ENCODE data around the gene LRRC37A3.
"Not testable (repeated sequence)": the region's sequence is repeated elsewhere in the genome, so short reads cannot be mapped to it uniquely, and the experiment has no call there.

DNA sequence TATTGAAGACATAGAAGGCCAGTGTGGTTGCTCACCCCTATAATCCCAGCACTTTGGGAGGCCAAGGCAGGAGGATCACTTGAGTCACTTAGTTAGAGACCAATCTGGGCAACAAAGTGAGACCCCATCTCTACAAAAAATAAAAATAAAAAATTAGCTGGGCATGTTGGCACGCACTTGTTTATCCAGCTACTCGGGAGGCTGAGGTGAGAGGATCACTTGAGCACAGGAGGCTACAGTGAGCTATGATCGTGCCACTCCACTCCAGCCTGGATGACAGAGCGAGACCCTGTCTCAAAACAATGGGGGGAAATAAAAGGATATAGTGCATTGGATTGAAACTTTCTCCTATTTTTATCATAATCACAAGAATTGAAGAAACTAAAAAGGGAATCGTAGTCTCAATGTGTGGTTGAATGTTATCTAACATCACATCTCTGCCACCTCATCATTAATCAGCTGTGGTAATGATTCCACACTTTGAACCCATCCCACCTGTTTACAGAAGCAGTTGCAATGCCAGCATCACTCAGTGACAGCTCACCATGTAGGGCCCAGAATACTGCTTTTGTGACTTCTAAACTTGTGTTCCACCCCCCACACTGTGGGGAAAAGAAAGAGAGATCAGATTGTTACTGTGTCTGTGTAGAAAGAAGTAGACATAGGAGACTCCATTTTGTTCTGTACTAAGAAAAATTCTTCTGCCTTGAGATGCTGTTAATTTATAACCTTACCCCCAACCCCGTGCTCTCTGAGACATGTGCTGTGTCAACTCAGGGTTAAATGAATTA, 10.3 kb upstream of the LRRC37A3 start:
- TF ChIP-seq, protein P1, sequence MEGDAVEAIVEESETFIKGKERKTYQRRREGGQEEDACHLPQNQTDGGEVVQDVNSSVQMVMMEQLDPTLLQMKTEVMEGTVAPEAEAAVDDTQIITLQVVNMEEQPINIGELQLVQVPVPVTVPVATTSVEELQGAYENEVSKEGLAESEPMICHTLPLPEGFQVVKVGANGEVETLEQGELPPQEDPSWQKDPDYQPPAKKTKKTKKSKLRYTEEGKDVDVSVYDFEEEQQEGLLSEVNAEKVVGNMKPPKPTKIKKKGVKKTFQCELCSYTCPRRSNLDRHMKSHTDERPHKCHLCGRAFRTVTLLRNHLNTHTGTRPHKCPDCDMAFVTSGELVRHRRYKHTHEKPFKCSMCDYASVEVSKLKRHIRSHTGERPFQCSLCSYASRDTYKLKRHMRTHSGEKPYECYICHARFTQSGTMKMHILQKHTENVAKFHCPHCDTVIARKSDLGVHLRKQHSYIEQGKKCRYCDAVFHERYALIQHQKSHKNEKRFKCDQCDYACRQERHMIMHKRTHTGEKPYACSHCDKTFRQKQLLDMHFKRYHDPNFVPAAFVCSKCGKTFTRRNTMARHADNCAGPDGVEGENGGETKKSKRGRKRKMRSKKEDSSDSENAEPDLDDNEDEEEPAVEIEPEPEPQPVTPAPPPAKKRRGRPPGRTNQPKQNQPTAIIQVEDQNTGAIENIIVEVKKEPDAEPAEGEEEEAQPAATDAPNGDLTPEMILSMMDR (IDR thresholded peaks at IDR 0.05 in 2 of 3, conservative IDR thresholded peaks at IDR 0.05 in 1 of 3; ENCODE audit: borderline replicate concordance in 1 of 3, insufficient read depth in 1 of 3, low read depth in 2 of 3, low read length in 2 of 3) = not testable (repeated sequence)
- TF ChIP-seq, protein P2, sequence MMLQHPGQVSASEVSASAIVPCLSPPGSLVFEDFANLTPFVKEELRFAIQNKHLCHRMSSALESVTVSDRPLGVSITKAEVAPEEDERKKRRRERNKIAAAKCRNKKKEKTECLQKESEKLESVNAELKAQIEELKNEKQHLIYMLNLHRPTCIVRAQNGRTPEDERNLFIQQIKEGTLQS (IDR thresholded peaks at IDR 0.05) = not testable (repeated sequence)
- not testable (repeated sequence) for TF ChIP-seq EZH2phosphoT487 (IDR thresholded peaks at IDR 0.05; ENCODE audit: borderline replicate concordance); SRF (IDR thresholded peaks at IDR 0.05; ENCODE audit: low read depth); EZH2 (IDR thresholded peaks at IDR 0.05); EGR1 (IDR thresholded peaks at IDR 0.05; ENCODE audit: low read depth); POLR2A (IDR thresholded peaks at IDR 0.05; ENCODE audit: borderline replicate concordance, extremely low read depth, insufficient read depth, insufficient read length)
- peak; percentile 80 for TF ChIP-seq FOSL1 (IDR thresholded peaks at IDR 0.05; ENCODE audit: low read depth)

Measured in HCT116 (cell line).